Tibial nerve (tissue), 4 donors: ENCODE measurements around the gene ZFAND3.
A peak's percentile ranks its signal among the peaks of the same experiment; 100 is the strongest.

Experiments
- EP300 ChIP-seq, 2 donors: sonication (generic); formaldehyde crosslinking; IDR thresholded peaks; one replicate each; pipeline ENCODE4 v1.6.1; 2017; ENCODE audit warnings: antibody characterized with exemption in 2 of 2, mild to moderate bottlenecking in 1 of 2
- POLR2A ChIP-seq, 2 donors: fragments of 450-650 bp; IDR thresholded peaks; one replicate each; pipeline ENCODE4 v1.6.1; 2017; ENCODE audit warnings: antibody characterized with exemption in 2 of 2, mild to moderate bottlenecking in 2 of 2, moderate library complexity in 2 of 2
- TF ChIP-seq, protein P1 (sequence below), 5 experiments: fragments of 200-600 bp in 3 of 5; fragments of 450-650 bp in 2 of 5; sonication (generic) in 3 of 5; IDR thresholded peaks; one replicate each; pipeline ENCODE4 v1.5.1; 2016 to 2019; ENCODE audit warnings: antibody characterized with exemption in 5 of 5, mild to moderate bottlenecking in 3 of 5, moderate library complexity in 2 of 5

GRCh38 chr6:38034274-38034914 lies 214.9 kb downstream of the ZFAND3 start:
- TF ChIP-seq EP300 (IDR thresholded peaks at IDR 0.05) (no peak), POLR2A (IDR thresholded peaks at IDR 0.05) (no peak)
- TF ChIP-seq, protein P1, sequence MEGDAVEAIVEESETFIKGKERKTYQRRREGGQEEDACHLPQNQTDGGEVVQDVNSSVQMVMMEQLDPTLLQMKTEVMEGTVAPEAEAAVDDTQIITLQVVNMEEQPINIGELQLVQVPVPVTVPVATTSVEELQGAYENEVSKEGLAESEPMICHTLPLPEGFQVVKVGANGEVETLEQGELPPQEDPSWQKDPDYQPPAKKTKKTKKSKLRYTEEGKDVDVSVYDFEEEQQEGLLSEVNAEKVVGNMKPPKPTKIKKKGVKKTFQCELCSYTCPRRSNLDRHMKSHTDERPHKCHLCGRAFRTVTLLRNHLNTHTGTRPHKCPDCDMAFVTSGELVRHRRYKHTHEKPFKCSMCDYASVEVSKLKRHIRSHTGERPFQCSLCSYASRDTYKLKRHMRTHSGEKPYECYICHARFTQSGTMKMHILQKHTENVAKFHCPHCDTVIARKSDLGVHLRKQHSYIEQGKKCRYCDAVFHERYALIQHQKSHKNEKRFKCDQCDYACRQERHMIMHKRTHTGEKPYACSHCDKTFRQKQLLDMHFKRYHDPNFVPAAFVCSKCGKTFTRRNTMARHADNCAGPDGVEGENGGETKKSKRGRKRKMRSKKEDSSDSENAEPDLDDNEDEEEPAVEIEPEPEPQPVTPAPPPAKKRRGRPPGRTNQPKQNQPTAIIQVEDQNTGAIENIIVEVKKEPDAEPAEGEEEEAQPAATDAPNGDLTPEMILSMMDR (IDR thresholded peaks at IDR 0.05), result peak; percentile 12 to 39 (median 30)
